ENCODE results near the gene GMCL2.
A peak's percentile ranks its signal among the peaks of the same experiment; 100 is the strongest.

GMCL2 gene

DNA sequence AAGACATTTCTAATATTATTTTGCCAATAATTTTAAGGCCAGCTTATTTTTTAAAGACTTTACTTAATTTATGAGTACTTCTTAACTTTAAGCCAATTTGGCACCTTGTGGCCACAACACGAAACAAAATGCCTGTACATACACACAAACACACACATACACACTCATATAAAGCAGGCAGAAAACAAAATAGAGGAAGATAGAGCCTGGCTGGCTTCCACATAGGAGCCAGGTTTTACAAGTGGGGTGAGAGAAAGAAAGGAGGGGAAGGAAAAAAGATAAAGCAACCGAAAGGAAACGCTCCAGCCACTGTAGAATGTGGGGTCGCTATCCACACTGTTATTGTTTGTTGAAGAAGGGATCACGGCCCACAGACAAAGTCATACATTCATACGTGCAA, 10.4 kb downstream of the GMCL2 start:
- no peak for DNase-seq

DNA sequence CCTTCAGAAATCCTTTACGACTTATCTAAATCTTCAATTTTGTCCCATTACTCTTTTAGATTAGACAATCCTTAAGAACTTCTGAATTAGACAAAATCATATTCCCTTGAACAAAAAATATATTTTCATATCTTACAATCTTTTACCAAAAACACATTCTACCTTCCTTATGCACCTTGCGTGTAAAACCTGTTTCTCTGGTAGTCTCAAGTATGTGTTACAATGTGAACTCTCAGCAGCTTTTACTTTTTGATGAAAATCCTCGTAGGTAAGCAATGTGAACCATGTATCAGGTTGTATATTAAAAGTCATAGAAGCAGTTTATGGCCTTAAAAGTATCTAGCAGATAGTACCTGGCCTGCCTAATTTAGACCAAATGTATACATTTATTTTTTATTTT, 12.7 kb downstream of the GMCL2 start:
- no peak for DNase-seq

DNA sequence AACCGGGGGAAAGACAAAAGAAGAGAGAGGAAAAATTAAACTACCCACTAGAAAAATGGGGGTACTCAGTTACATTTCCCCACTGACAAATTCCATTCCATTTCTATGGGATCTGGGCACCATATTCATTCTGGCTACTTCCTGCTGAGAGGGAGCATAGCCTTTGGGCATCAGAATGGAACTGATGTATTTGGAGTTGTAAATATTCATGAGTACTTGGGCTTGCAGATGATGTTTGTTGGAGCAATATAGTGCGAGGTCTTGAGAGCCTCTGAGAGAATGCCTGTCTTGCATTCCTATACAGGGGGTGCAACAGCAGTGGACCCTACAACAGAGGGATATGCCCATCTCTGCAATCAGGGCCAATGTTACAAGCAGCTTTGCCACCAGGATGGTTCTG, 16.7 kb downstream of the GMCL2 start:
- DNase-seq: no peak

DNA sequence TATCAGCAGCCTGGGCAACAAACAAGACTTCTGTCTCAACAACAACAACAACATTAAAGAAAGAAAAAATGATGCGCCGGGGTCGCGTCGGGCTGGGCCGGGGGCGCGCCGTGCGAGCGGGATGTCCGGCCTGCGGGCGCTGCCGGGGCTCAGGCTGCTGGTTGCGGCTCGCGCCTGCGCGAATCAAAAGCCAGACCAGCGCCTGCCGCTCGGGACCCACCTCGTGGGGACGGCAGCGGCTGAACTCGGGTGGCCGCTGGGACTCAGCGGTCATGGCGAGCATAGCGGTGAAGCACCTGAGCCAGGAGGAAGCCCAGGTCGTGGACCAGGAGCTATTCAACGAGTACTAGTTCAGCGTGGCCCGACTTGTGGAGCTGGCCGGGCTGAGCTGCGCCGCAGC, 21.6 kb downstream of the GMCL2 start:
- no peak for DNase-seq

DNA sequence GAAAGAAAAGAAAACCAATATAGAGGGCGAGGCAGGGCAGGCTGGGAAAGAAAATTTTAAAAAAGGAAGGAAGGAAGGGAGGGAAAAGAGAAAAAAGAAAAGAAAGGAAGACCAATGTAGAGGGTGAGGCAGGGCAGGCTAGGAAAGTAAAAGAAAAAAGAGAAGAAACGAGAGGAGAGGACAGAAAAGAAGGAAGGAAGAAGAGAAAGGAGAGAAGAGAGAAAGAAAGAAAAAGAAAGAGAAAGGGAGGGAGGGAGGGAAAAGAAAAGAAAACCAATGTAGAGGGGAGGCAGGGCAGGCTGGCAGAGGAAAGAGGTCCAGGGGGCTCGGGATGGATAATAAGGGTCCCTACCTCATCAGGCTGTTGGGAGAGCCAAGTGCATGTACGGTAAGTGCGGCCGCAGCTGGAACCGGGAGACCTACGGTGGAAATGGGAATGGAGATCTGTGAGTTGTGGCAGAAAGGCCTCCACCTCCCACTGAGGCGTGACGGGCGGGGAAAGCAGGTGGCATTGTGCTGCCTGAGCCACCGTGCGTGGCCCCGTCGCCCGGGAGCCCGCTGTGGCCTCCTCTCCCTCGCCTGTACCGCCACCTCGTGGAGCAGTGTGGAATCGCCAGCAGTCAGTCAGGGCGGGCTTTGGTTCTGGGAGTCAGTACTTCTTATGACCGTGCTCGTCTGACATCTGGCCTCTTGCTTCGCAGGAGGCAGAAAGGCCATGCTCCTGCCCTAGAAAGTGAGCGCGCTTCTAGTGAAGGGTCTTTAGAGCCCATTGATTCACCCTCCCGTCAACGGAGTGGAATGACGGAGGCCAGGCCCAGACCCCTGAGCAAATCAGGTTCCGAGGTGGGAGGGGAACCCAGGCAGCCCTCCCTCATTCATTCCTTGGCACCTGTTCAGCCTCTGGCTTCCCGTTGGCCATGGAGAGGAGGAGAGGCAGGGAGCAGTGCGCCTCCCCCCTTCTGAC, 23.1 kb downstream of the GMCL2 start:
- peak; percentile 97 for DNase-seq

DNA sequence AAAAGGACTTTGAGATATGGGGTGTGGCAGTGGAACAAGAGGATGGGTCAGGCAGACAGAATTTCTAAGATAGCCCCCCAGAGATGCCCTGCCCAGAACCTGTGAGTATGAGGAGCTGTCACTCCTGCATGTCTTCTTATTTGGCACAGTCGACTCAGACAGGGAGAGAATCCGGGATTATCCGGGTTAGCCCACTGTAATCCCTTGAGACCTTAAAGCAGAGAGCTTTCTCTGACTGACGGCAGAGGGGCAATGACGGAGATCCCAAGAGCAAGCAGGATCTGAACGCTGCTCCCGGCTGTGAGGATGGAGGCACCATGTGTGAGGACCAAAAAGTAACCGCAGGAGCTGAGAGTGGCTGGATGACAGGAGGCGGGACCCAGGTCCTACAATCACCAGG, 24.7 kb downstream of the GMCL2 start:
- DNase-seq: no peak

DNA sequence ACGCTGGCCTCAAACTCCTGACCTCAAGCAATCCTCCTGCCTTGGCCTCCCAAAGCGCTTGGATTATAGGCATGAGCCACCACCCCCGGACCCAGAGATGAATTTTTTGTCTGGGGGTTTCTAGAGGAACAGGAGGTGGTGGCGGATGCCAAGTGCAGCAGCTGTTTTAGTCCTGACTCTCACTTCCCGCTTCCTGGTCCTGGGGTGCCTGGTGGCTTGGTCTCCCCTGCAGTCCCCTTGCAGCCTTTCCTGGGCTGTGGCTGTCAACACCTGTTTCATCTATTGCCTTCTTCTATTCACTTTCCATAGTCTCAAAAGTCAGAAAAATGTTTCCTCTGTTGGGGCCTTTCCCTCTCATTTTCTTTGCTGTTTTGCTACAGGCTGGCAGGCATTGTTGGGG, 27.0 kb downstream of the GMCL2 start:
- DNase-seq: no peak

DNA sequence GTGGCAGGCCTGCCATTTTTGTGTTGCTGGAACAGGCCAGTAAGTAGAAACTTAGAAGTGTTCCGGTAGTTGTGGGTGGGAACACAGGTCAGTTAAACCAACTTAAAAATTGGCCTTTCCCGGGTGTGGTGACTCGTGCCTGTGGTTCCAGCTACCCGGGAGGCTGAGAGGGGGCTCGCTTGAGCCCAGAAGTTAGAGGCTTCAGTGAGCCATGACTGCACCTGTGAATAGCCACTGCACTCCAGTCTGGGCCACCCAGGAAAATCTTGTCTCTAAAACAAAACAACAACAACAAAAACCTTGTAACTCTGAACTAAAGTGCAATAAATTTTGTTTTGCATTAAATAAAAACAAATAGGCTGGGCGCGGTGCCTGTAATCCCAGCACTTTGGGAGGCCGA, 32.1 kb downstream of the GMCL2 start:
- DNase-seq: no peak

DNA sequence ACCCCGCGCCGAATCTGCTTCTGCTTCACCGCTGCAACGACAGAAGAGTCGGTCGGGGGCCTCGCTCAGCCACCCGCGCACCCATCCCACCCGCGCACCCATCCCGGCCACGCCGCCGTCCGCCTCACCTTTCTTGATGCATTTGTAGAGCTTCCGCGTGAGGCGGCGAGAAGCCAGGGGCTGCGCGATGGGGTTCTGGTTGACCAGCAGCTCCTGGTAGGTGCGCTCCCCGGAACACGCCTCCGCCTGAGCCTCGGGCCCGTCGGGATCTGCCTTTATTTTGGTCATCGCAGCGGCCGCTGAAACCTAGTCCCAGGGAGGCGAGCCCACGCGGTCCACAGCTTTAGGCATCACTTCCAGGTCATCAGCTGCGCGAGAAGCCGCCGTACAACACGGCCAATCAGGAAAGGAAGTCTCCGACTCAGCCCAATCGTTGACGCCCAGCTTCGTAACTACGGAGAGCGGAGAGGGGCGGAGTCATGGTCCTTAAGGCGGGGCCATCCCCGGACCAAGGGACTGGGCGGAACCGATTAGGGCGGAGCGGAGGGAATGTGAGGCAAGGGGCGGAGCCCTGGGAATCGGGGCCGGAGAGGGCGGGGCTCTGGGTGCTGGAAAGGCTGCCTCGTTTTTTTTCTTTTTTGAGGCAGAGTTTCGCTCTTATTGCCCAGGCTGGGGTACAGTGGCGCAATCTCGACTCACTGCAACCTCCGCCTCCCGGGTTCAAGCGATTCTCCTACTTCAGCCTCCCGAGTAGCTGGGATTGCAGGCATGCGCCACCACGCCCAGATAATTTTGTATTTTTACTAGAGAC, 33.4 kb downstream of the GMCL2 start, which contains the start of gene NHP2:
Gene NHP2, minus strand, starts transcription at position 356 of the 811 bp plus-strand sequence. Its CDS starts 68 bp downstream, at position 288.
- peak; percentile 99 for DNase-seq

DNA sequence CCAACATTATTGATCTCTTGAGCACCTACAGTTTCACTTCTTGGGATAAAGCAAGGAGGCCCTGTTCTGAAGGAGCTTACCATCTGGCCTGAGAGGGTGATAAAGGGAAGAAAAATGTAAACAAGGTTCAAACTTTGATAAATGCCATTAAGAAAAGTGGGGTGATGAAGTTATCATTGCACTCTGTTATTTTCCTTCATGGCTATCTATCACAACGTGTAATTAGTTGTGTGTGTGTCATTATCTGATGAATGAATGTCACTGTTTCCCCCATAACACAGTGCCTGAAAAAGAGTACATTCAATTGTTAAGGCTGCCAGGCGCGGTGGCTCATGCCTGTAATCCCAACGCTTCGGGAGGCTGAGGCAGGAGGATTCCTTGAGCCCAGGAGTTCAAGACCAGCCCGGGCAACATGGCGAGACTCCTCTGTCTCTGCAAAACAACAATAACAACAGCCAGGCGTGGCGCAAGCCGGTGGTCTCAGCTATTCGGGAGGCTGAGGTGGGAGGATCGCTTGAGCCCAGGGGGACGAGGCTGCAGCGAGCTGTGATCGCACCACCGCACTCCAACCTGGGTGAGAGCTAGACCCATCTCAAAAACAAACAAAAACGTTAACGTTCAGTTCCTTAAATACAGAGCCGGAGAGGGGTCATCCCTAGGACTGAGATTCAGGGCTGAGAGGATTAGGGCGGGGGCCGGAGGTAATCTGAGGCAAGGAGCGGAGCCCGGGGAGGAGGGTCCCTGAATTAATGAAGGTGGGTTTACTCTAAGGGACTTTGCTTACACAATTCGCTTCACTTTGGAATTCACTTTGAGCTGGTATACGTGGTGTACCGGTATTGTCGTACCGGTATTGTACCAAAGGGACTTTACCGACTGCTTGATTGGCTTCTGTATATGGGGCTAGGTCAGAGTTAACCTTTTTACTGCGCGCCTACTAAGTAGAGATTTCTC, 34.4 kb downstream of the GMCL2 start:
- DNase-seq: no peak

DNA sequence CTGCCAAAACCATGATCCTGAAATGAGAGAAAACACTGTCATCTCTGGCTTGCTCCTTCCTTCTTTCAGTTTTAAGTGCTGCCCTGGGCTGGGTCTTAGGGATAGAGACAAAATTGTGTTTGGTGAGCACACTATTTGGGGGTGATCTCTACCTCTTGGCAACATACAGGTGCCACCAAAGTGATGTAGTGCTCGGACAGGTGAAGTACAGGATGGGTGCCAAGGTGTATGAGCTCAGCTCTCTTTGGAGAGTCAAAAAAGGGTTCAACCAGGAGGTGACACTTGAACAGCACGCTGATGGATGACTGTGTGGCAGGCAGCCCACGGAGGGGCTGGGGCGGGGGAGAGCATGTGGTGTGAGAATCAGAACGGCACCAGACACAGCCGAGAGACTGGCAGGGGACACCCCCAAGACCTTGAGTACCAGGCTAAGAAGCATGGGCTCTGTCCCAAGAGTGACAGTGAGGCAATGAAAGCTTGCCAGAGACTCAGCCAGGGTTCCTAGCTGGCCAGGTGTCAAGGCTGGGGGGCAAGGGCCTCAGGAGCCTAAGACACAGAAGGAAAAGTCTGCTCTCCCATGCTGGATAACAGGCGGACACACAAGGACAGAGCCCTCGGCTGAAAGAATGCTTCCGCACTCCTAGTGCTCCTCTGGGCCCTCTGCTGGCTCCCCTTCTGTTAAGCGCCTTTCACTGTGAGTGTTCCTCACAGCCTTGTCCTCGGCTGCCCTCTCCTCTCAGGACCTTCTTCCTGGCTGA, 36.0 kb downstream of the GMCL2 start:
- DNase-seq: no peak

DNA sequence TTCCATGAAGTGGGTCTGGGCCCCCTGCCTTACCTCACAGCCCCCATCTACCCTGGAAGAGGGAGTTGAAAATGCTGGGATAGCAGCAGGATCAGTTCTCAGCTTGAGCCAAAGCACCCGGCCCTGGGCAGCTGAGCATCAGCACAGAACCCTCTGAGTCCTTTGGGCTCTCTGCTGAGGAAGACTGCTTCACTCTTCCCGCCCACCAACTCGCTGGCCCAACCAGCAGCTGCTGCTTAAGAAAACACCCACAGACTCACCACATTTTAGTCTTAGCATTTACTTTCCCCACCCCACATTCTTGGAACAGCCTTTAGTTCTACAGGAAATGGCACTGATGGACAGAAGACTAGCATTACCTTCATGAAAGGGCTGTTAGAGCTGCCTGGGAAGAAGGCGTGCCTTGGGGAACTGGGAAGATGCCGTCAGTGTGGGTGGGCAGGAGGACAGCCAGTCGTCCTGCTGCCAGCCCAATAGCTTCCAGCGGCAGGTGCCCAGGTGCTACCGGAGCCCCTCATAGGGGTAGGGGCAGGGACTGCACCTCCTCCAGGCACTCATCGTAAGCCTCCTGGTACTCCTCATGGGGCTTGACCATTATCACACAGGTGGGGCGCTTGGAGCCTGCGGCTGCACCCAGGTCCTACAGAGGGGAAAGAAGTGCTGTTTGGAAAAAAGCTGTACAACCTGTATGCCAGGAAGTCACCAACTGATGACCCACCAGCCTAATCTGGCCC, 37.8 kb downstream of the GMCL2 start:
- DNase-seq: no peak

DNA sequence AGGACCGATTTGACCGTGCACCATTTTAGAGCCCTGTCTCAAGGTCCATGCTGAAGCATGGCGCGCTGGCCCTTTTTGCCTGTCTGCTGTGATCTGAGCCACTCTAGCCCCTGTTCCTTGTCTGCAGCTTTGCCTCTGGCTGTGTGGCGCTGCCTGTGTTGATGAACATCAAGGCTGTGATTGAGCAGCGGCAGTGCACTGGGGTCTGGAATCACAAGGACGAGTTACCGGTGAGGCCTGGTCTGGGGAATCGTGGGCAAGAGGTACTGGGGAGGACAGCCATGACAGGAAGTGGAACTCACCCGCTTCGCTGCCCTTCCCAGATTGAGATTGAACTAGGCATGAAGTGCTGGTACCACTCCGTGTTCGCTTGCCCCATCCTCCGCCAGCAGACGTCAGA, 39.8 kb downstream of the GMCL2 start:
- DNase-seq: peak; percentile 58

DNA sequence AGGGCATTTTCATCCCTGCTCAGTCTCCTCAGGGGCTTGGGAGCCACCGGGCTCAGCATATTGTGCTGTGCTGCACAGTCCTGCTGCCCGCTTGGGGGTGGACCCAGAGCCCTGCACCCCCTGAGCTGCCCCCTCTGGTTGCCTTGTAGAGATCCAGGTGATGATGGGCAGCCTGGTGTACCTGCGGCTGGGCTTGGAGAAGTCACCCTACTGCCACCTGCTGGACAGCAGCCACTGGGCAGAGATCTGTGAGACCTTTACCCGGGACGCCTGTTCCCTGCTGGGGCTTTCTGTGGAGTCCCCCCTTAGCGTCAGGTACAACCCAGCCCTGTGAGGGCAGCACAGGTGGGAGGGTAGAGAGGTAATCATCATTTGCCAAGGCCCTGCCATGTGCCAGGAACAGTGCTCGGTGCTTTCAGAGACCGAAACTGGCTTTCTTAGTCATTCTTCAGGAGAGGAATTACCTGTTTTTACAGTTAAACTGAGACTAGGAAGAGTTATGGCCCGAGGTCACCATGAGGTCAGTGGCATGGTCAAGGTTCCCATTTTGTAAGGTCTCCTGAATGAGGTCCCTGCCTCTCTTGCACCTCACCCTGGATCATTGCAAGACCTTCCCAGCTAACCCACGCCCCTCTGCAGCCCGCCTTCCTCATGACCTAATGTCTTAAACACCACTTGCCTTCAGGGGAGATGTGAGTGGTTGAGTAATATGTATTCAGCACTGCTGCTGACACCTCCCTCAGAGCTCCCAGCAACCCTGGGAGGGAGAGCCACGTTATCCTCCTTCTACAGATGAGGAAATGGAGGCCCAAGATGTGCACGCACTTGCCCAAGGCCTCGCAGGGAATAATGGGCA, 41.0 kb downstream of the GMCL2 start:
- peak; percentile 90 for DNase-seq

DNA sequence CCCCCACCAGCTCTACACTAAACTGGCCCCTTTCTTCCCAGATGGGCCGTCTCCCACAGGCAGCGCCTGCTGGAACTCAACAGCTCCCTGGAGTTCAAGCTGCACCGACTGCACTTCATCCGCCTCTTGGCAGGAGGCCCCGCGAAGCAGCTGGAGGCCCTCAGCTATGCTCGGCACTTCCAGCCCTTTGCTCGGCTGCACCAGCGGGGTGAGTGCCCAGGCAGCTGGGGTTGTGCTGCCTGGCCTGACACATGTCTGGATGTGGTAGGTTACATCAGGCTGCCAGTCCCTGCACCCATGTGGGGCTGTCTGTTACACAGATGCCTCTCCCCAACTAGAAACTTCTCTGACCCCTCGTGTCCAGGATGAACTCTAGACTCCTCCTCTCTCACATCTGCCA, 43.3 kb downstream of the GMCL2 start:
- no peak for DNase-seq

DNA sequence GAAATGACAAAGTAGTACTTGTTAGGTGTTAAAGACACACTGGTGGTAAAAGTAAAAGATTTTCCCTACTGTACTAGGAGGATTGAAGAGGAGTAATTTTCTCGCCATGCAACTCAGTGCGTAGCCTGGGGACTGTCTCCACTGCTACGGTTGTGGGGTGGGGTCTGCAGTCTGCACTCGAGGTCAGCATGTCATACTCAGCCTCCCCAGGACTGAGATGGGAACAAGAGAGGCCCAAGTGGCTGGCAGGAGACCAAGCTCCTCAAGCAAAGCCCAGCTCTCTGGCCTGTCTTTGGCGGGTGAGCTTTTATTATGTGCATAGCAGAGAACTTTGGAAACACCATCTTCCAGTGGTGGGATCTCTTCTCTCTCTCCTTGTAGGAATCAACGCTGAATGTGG, 43.9 kb downstream of the GMCL2 start:
- no peak for DNase-seq

DNA sequence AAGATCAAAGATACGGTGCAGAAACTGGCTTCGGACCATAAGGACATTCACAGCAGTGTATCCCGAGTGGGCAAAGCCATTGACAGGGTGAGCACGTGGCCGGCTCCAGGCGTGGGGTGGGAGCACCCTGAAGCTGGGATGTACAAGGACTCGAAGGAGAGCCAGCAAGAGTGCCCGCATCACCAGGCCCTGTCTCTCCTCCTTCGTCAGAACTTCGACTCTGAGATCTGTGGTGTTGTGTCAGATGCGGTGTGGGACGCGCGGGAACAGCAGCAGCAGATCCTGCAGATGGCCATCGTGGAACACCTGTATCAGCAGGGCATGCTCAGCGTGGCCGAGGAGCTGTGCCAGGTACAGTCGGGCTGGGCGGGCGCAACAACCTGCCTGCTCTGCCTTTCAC, 44.5 kb downstream of the GMCL2 start:
- no peak for DNase-seq

DNA sequence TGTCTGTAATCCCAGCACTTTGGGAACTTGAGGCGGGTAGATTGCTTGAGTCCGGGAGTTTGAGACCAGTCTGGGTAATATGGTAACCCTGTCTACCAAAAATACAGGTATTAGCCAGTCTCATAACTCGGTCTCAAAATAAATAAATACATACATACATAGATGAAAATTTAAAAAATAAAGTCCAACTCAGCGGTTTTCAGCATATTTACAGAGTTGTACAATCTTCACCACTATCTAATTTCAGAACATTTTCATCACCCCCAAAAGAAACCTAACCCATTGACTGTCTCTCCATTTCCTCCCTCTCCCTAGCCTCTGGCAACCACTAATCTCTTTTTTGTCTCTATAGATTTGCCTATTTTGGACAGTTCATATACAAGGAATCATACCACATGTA, 45.6 kb downstream of the GMCL2 start:
- DNase-seq: no peak

DNA sequence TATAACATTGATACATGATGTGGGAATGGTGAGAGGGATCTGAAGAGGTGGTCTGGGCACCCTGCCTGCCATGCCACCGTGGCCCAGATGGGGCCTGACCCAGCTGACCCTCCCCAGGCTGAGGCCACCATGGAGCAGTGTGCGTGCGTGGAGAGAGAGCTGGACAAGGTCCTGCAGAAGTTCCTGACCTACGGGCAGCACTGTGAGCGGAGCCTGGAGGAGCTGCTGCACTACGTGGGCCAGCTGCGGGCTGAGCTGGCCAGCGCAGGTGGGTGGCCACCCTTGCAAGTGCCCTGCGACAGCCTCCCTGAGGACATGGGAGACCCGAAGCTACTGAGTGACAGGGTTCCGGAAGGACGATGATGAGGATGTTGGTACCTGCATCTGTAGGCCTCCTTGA, 49.2 kb downstream of the GMCL2 start:
- no peak for DNase-seq

DNA sequence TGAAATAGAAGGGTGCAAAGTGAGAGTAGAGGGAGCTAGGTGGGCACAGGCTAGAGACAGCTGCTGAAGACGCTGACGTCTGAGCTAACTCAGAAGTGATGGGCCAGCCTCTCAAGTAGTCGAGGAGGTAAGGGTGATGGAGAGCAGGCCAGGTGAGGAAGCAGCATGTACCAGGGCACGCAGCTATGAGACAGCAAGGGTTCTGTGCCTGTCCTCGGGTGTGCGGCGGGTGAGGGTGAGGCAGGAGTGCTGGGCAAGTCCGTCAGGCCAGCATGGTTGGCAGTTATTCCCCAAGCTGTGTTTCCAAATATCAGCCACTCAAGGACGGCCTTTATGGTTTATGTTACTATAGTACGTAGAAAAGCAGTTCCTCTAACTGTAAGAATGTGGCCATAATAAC, 50.2 kb downstream of the GMCL2 start:
- no peak for DNase-seq
